ENCODE results near the gene C4orf46. TPM values are rescaled to one million over a fixed set of nuclear protein-coding genes. Genes with fewer than 3 reads are reported as not detected.

The C4orf46 gene
- total and polyA plus RNA-seq, 10 of the 15 experiments (the other 5 are each of a cell fraction or from before 2014, with no cell fraction given) = 9.3 to 40.2 (median 20.5) TPM

GRCh38 chr4:158657291-158657690, 14.4 kb downstream of the C4orf46 start:
- ChIA-PET RAD21 (ENCODE audit: unreplicated experiment) (no interaction called here), POLR2A (interaction anchor here (0.6 kb wide), 1 partner anchor 724 kb away, joined by 3 read pairs; no protein-coding TSS in a partner anchor), SMC1A (ENCODE audit: uncharacterized antibody, unreplicated experiment) (no interaction called here), CTCF (interaction anchor here (0.9 kb wide), 1 partner anchor 12 kb away, joined by 3 read pairs; no protein-coding TSS in a partner anchor)
- intact Hi-C loops (cut with micrococcal nuclease; ENCODE audit: unreplicated experiment) (no loop called here), in situ Hi-C loops (cut with MboI) (no loop called here)
- Histone ChIP-seq H3K27ac (ENCODE audit: control insufficient read depth, insufficient read depth) (no peak overlapping the region), H4K20me1 (ENCODE audit: control insufficient read depth, insufficient read depth) (no peaks in the 10 kb centered on the region), H3K9ac (ENCODE audit: control insufficient read depth, insufficient read depth, low read length) (no peak overlapping the region), H3K79me2 (ENCODE audit: control insufficient read depth, insufficient read depth, low read length) (no peaks in the 10 kb centered on the region), H2AFZ (ENCODE audit: control insufficient read depth, low read depth, low read length) (no peak overlapping the region), H3K4me2 (ENCODE audit: control insufficient read depth, insufficient read depth) (no peak overlapping the region), H3K27me3 (replicated peaks in 1 of 2; ENCODE audit: control insufficient read depth in 2 of 2, insufficient read depth in 2 of 2, low read length in 1 of 2) (no peaks in the 10 kb centered on the region), H3K9me3 (replicated peaks; ENCODE audit: control insufficient read depth, insufficient read depth, low read length) (no peaks in the 10 kb centered on the region), H3K4me1 (ENCODE audit: control insufficient read depth, insufficient read depth, low read length) (no peaks in the 10 kb centered on the region), H3K4me3 (no peak overlapping the region), H3K36me3 (ENCODE audit: control insufficient read depth in 2 of 2, insufficient read depth in 2 of 2, low read length in 1 of 2) (no peaks in the 10 kb centered on the region)
- BruUV-seq (replicated peaks) = no TSS peak
- DNase-seq (ENCODE audit: low read depth, low spot score) (no peak), ATAC-seq (no peak), FAIRE-seq (no peak)
- TF ChIP-seq STAT3 (IDR thresholded peaks at IDR 0.05; ENCODE audit: low read depth, low read length) = no peak
- no peak for TF ChIP-seq SREBF1 (IDR thresholded peaks at IDR 0.05; ENCODE audit: low read length)
- TF ChIP-seq EED (IDR thresholded peaks at IDR 0.05; ENCODE audit: low read depth) = no peak
- TF ChIP-seq DPF2 (IDR thresholded peaks at IDR 0.05) = no peak
- TF ChIP-seq POU2F2 (IDR thresholded peaks at IDR 0.05; ENCODE audit: borderline replicate concordance, low read depth, low read length) = no peak
- TF ChIP-seq NFXL1 (IDR thresholded peaks at IDR 0.05; ENCODE audit: borderline replicate concordance) = no peak
- TF ChIP-seq E2F8 (IDR thresholded peaks at IDR 0.05; ENCODE audit: low read depth, partially characterized antibody) = no peak
- TF ChIP-seq HCFC1 (IDR thresholded peaks at IDR 0.05; ENCODE audit: low read length) = no peak
- TF ChIP-seq ZNF384 (IDR thresholded peaks at IDR 0.05; ENCODE audit: borderline replicate concordance, low read depth, low read length) = no peak
- no peak for TF ChIP-seq SREBF2 (IDR thresholded peaks at IDR 0.05; ENCODE audit: low read length)
- TF ChIP-seq SUZ12 (IDR thresholded peaks at IDR 0.05; ENCODE audit: unreplicated experiment) = no peak
- no peak for TF ChIP-seq TARDBP (IDR thresholded peaks at IDR 0.05; ENCODE audit: borderline replicate concordance)
- no peak for TF ChIP-seq CEBPB (IDR thresholded peaks at IDR 0.05; ENCODE audit: borderline replicate concordance in 1 of 2, low read depth in 2 of 2, low read length in 2 of 2)
- 33% methylated on average over 10 of the region's 11 CpGs for WGBS (ENCODE audit: insufficient coverage, insufficient replicate concordance, low lambda C conversion rate, missing lambda C conversion rate)

All from GM12878 (cell line).